Measurements from ENCODE around the gene QPRT.

- TF ChIP-seq CTCF (IDR thresholded peaks at IDR 0.05) (no peak), EZH2 (IDR thresholded peaks at IDR 0.05; ENCODE audit: borderline replicate concordance, insufficient read depth, low read depth, low read length, poor library complexity, severe bottlenecking) (no peak)
Measured at GRCh38 chr16:29673501-29673900, 5.5 kb upstream of the QPRT start.

All from B cell (primary cell).